H9 (cell line): ENCODE results near the gene B3GALT5. TPM values are rescaled to one million over a fixed set of nuclear protein-coding genes. Genes with fewer than 3 reads are reported as not detected.

Experiments
- DNase-seq: peaks from one replicate; pipeline ENCODE4 v3.0.0-alpha.2; 2017
- H2AFZ ChIP-seq: one replicate; pipeline ENCODE4 v1.6.1; 2013; ENCODE audit warnings: mild to moderate bottlenecking, low read length, control low read depth, moderate library complexity
- H2AK5ac ChIP-seq: 2 replicates; pipeline ENCODE4 v1.6.1; 2013; ENCODE audit warnings: low read length, control low read depth, mixed read lengths; ENCODE audit not compliant: insufficient read length
- H2BK120ac ChIP-seq: one replicate; pipeline ENCODE4 v1.6.1; 2013; ENCODE audit warnings: low read depth, mild to moderate bottlenecking, low read length, control low read depth, inconsistent platforms; ENCODE audit not compliant: poor library complexity, severe bottlenecking
- H2BK12ac ChIP-seq: 2 replicates; pipeline ENCODE4 v1.6.1; 2013; ENCODE audit warnings: low read length, control low read depth, mixed read lengths, low read depth; ENCODE audit not compliant: insufficient read length
- H2BK15ac ChIP-seq: 2 replicates; pipeline ENCODE4 v1.6.1; 2013; ENCODE audit warnings: low read depth, low read length, control low read depth
- H2BK20ac ChIP-seq: one replicate; pipeline ENCODE4 v1.6.1; 2013; ENCODE audit warnings: low read depth, mild to moderate bottlenecking, low read length, control low read depth, inconsistent platforms; ENCODE audit not compliant: poor library complexity, severe bottlenecking
- H2BK5ac ChIP-seq: 2 replicates; pipeline ENCODE4 v1.6.1; 2013; ENCODE audit warnings: low read length, control low read depth, mixed read lengths; ENCODE audit not compliant: insufficient read length
- H3K14ac ChIP-seq: 2 replicates; pipeline ENCODE4 v1.6.1; 2013; ENCODE audit warnings: low read length, control low read depth; ENCODE audit not compliant: insufficient read depth
- H3K18ac ChIP-seq: 2 replicates; pipeline ENCODE4 v1.6.1; 2013; ENCODE audit warnings: low read depth, mild to moderate bottlenecking, mixed read lengths, low read length, control low read depth; ENCODE audit not compliant: insufficient read length
- H3K23ac ChIP-seq: 2 replicates; pipeline ENCODE4 v1.6.1; 2013; ENCODE audit warnings: low read length, control low read depth, mixed read lengths, low read depth; ENCODE audit not compliant: insufficient read length
- H3K23me2 ChIP-seq: 2 replicates; pipeline ENCODE4 v1.6.1; 2013; ENCODE audit warnings: low read depth, mild to moderate bottlenecking, mixed read lengths, low read length, control low read depth; ENCODE audit not compliant: insufficient read length, poor library complexity, severe bottlenecking
- H3K27ac ChIP-seq: 2 replicates; pipeline ENCODE4 v1.5.1; 2013; ENCODE audit warnings: low read length, control low read depth, mixed read lengths, low read depth; ENCODE audit not compliant: insufficient read length
- H3K27me3 ChIP-seq: 2 replicates; pipeline ENCODE4 v1.6.1; 2013; ENCODE audit warnings: low read length, control low read depth, inconsistent platforms; ENCODE audit not compliant: insufficient read depth
- H3K4ac ChIP-seq: 2 replicates; pipeline ENCODE4 v1.6.1; 2013; ENCODE audit warnings: low read depth, mild to moderate bottlenecking, control low read depth, inconsistent platforms, low read length, moderate library complexity
- H3K4me1 ChIP-seq: 2 replicates; pipeline ENCODE4 v1.6.1; 2013; ENCODE audit warnings: low read length, control low read depth, inconsistent platforms; ENCODE audit not compliant: insufficient read depth
- H3K4me2 ChIP-seq: 2 replicates; pipeline ENCODE4 v1.6.1; 2013; ENCODE audit warnings: low read length, control low read depth, mixed read lengths; ENCODE audit not compliant: insufficient read length, insufficient read depth
- H3K56ac ChIP-seq: 2 replicates; pipeline ENCODE4 v1.6.1; 2013; ENCODE audit warnings: low read depth, mild to moderate bottlenecking, mixed read lengths, low read length, control low read depth; ENCODE audit not compliant: insufficient read length
- H3K79me1 ChIP-seq: 2 replicates; pipeline ENCODE4 v1.6.1; 2013; ENCODE audit warnings: low read depth, mild to moderate bottlenecking, moderate library complexity, low read length, control low read depth, inconsistent platforms; ENCODE audit not compliant: insufficient read depth, poor library complexity, severe bottlenecking
- H3K79me2 ChIP-seq: 2 replicates; pipeline ENCODE4 v1.6.1; 2013; ENCODE audit warnings: low read length, control low read depth, inconsistent platforms; ENCODE audit not compliant: insufficient read depth
- H3K9ac ChIP-seq: 2 replicates; pipeline ENCODE4 v1.6.1; 2013; ENCODE audit warnings: low read length, control low read depth, mixed read lengths; ENCODE audit not compliant: insufficient read length; ENCODE audit errors: extremely low read depth
- H3K9me3 ChIP-seq: one replicate; pipeline ENCODE4 v1.6.1; 2013; ENCODE audit warnings: low read depth, low read length, inconsistent platforms; ENCODE audit not compliant: control insufficient read depth
- H3T11ph ChIP-seq: one replicate; pipeline ENCODE4 v1.6.1; 2013; ENCODE audit warnings: mild to moderate bottlenecking, low read length, control low read depth, inconsistent platforms
- H4K20me1 ChIP-seq: one replicate; pipeline ENCODE4 v1.6.1; 2013; ENCODE audit not compliant: control insufficient read depth, insufficient read length, insufficient read depth
- H4K5ac ChIP-seq: 2 replicates; pipeline ENCODE4 v1.6.1; 2013; ENCODE audit warnings: low read depth, mild to moderate bottlenecking, mixed read lengths, low read length, control low read depth; ENCODE audit not compliant: insufficient read length
- H4K8ac ChIP-seq: replicated peaks from 2 replicates; pipeline ENCODE4 v1.6.1; 2013; ENCODE audit warnings: low read length, control low read depth, mixed read lengths, low read depth; ENCODE audit not compliant: insufficient read length
- H4K91ac ChIP-seq: 2 replicates; pipeline ENCODE4 v1.6.1; 2013; ENCODE audit warnings: low read depth, mild to moderate bottlenecking, moderate library complexity, mixed read lengths, low read length, control low read depth; ENCODE audit not compliant: insufficient read length
- H3K27ac Mint-ChIP-seq, 3 experiments: 2 replicates in 2 of 3; 3 replicates in 1 of 3; pipeline ENCODE4 v1.8.0; 2020 to 2021; ENCODE audit warnings: mixed read lengths in 3 of 3, mild to moderate bottlenecking in 1 of 3, moderate library complexity in 1 of 3
- H3K27me3 Mint-ChIP-seq: 2 replicates; pipeline ENCODE4 v1.8.0; 2021; ENCODE audit warnings: low read depth, mild to moderate bottlenecking, moderate library complexity, mixed read lengths
- H3K36me3 Mint-ChIP-seq, 3 experiments: 2 replicates in 2 of 3; 3 replicates in 1 of 3; pipeline ENCODE4 v1.8.0; 2020 to 2021; ENCODE audit warnings: low read depth in 3 of 3, mixed read lengths in 3 of 3; ENCODE audit not compliant: insufficient read depth in 1 of 3
- H3K4me1 Mint-ChIP-seq, 2 experiments: 2 replicates each; pipeline ENCODE4 v1.8.0; 2020; ENCODE audit warnings: mixed read lengths in 2 of 2
- H3K4me3 Mint-ChIP-seq, 2 experiments: 2 replicates in 1 of 2; 3 replicates in 1 of 2; pipeline ENCODE4 v1.8.0; 2020 to 2021; ENCODE audit warnings: mild to moderate bottlenecking in 2 of 2, mixed read lengths in 2 of 2, moderate library complexity in 1 of 2
- H3K9me3 Mint-ChIP-seq, 2 experiments: 2 replicates in 1 of 2; 3 replicates in 1 of 2; pipeline ENCODE4 v1.8.0; 2020; ENCODE audit warnings: mild to moderate bottlenecking in 2 of 2, mixed read lengths in 2 of 2, moderate library complexity in 1 of 2
- WGBS: extraction: QIAGEN DNeasy Blood & Tissue Kit; methylation state at CpG from one replicate; pipeline ENCODE4 v1.1.7; 2013; ENCODE audit warnings: missing lambda C conversion rate, low lambda C conversion rate, mixed read lengths; ENCODE audit not compliant: insufficient read length; ENCODE audit errors: extremely low coverage; 5-methylcytosine and 5-hydroxymethylcytosine counted together
- total RNA-seq: library from RNA; stranded (reverse); gene quantifications from 2 replicates; pipeline ENCODE4 v1.2.1, GENCODE V29; 2021
- TF ChIP-seq, protein P1 (sequence below): fragments of 200-600 bp; sonication (generic); conservative IDR thresholded peaks from 3 replicates; pipeline ENCODE4 v1.8.0; 2021; ENCODE audit warnings: antibody characterized with exemption, mild to moderate bottlenecking

Gene B3GALT5
- total RNA-seq, 1 experiment from 2014 or later: 24.7 TPM

DNA sequence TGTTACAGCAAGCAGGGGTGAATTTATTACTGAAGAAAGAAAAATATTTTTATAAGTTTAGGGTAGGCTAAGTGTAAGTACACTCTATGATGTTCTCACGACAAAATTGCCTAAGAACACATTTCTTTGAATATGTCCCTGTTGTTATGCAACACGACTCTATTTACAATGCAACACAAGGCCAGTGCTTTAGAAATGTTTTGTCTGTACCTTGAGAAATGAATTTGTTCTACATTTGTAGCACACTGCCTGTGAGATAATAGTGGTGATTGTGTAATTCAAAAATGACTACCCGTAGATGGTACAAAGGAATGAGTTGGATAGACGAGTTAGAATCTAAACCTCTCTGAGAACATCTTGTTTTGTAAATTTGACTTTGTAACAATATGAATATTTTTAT lies 68.5 kb downstream of the B3GALT5 start:
- Histone ChIP-seq H2AK5ac (no peak overlapping the region), H3K9ac (no peak overlapping the region), H2BK15ac (no peak overlapping the region), H2AFZ (no peak overlapping the region), H3K4me1 (0 out of 2 replicates have a peak, but pooled peaks cover 1% of the 10 kb centered on the region), H3K79me1 (no peaks in the 10 kb centered on the region), H2BK5ac (no peak overlapping the region), H4K91ac (no peak overlapping the region), H3K9me3 (peaks cover 5% of the 10 kb centered on the region), H3T11ph (no peak overlapping the region), H3K14ac (no peak overlapping the region), H3K18ac (no peak overlapping the region), H3K23me2 (no peaks in the 10 kb centered on the region), H3K56ac (no peak overlapping the region), H3K79me2 (no peaks in the 10 kb centered on the region), H4K5ac (no peak overlapping the region), H2BK12ac (no peak overlapping the region), H3K4ac (no peak overlapping the region), H3K23ac (no peak overlapping the region), H4K8ac (no peak overlapping the region), H3K4me2 (no peak overlapping the region), H3K27ac (no peak overlapping the region), H2BK20ac (no peak overlapping the region), H2BK120ac (no peak overlapping the region), H3K27me3 (no peaks in the 10 kb centered on the region), H4K20me1 (no peaks in the 10 kb centered on the region)
- Mint-ChIP-seq H3K9me3 (peaks cover 18 to 26% of the 10 kb centered on the region in 2 experiments), H3K4me1 (peaks cover 6 to 9% of the 10 kb centered on the region in 2 experiments), H3K36me3 (peaks cover 16 to 24% (median 19%) of the 10 kb centered on the region in 3 experiments), H3K27me3 (no peaks in the 10 kb centered on the region), H3K4me3 (no peak overlapping the region), H3K27ac (no peak overlapping the region)
- DNase-seq: no peak
- WGBS: no CpG with 5 or more reads among the region's 4 CpGs
- TF ChIP-seq, protein P1, sequence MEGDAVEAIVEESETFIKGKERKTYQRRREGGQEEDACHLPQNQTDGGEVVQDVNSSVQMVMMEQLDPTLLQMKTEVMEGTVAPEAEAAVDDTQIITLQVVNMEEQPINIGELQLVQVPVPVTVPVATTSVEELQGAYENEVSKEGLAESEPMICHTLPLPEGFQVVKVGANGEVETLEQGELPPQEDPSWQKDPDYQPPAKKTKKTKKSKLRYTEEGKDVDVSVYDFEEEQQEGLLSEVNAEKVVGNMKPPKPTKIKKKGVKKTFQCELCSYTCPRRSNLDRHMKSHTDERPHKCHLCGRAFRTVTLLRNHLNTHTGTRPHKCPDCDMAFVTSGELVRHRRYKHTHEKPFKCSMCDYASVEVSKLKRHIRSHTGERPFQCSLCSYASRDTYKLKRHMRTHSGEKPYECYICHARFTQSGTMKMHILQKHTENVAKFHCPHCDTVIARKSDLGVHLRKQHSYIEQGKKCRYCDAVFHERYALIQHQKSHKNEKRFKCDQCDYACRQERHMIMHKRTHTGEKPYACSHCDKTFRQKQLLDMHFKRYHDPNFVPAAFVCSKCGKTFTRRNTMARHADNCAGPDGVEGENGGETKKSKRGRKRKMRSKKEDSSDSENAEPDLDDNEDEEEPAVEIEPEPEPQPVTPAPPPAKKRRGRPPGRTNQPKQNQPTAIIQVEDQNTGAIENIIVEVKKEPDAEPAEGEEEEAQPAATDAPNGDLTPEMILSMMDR: no peak
